ENCODE results near the gene CAPN5.
"Not testable (repeated sequence)": the region's sequence is repeated elsewhere in the genome, so short reads cannot be mapped to it uniquely, and the experiment has no call there.

Gene CAPN5
- 3.6 reads per million, percentile 14 among the genes with 10 or more reads in this experiment for total RNA-seq

DNA sequence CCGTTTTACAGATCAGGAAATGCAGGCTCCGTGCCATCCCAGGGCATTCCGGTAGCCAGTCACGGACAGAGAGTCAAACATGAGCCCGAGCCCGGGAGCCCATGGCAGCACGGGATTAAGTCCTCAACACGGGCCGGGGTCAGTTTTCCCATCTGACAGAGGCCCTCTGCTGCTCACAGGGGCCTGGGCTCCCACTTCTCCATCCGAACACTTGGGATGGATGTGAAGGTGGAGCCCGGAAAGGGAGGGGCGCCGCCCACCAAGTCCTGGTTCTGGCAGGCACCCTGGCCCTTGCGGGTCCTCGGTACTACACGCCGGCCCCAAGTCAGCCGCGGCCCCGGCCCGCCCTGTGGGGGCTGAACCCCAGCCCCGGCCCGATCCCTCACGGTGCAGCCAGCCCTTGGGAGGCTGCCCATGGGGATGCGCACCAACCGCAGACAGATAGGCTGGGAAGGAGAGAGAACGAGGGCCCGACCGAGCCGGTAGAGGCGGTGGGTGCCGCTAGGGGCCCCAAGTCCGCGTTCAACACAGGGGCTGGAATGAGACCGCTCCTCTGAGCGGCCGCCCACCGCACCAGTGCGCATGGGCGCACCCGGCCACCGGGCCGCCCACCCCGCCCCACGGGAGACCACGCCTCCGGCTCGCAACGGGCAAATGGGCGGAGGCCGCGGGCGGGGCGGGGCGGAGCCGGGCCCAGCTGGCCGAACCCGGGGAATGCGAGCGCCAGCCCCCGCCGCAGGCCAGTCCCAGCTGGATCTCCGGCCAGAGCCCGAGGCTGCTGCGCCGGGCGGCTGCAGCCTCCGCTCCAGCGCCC lies at the start of gene CAPN5:
Gene CAPN5, plus strand, starts transcription at position 743 of the 814 bp plus-strand sequence. CDS start 17,916 bp downstream, outside the sequence.
- DNase-seq, result peak; percentile 79

GRCh38 chr11:77018396-77018924 lies 48.3 kb upstream of the CAPN5 start:
- DNase-seq, result not testable (repeated sequence)

GRCh38 chr11:77019976-77020595 lies 46.7 kb upstream of the CAPN5 start:
- DNase-seq, result no peak

GRCh38 chr11:77020734-77021133 lies 46.0 kb upstream of the CAPN5 start:
- no peak for DNase-seq

DNA sequence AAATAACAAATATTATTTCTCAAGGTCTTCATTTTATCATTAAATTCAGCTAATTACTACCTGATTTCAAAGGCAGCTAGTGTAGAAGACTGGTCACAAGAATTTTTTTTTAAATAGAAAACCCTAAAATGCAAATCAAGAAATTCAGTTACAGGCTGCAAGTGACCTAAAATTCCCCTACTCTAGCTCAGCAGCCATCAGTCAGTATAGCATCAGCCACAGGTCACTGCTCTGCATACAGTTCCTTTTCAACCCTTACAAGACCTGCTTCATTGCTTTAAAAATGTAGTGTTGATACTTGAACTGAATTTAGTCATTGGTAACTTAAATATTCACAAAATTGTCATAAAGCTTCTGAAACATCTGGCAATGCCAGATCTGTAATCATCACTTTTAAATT lies 42.0 kb upstream of the CAPN5 start:
- no peak for DNase-seq

GRCh38 chr11:77026221-77026620 lies 40.5 kb upstream of the CAPN5 start:
- no peak for DNase-seq

DNA sequence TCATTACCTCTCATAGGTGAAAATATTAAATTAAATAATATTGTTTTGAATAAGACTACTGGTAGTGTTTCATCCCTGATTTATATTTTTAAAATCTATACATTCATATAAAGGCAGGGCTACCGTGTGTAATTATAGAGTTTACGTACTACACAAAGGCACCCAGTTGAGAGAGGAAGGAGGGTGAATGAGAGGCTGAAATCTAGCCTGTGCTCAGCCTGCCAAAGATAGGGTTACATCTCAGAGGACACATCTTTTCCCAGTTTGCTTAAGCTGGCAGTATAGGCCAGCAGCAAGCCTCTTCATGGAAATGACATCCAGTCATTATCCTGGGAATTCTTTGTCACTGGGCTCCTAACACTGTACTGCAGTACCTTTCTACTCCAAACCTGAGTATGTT lies 40.0 kb upstream of the CAPN5 start:
- DNase-seq, result no peak

GRCh38 chr11:77027275-77027674 lies 39.5 kb upstream of the CAPN5 start:
- no peak for DNase-seq

DNA sequence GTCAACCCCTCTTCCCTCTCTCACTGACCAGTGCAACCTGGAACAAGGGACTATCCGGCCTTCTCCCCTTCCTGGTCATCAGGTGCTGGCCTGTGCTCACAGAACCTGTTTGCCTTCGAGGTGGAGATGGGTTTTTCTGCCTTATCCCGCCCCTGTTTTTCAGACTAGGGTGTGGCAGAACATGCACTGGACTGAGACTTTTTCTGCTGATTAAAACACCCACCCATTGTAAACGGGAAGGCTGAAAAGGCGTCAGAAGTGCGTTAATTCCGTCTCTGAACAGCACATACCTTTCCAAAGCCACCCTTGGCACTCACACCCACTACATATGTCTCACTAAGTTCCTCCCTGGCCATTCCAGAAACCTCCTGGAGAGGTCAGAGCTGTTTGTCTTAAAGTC lies 36.9 kb upstream of the CAPN5 start:
- no peak for DNase-seq

DNA sequence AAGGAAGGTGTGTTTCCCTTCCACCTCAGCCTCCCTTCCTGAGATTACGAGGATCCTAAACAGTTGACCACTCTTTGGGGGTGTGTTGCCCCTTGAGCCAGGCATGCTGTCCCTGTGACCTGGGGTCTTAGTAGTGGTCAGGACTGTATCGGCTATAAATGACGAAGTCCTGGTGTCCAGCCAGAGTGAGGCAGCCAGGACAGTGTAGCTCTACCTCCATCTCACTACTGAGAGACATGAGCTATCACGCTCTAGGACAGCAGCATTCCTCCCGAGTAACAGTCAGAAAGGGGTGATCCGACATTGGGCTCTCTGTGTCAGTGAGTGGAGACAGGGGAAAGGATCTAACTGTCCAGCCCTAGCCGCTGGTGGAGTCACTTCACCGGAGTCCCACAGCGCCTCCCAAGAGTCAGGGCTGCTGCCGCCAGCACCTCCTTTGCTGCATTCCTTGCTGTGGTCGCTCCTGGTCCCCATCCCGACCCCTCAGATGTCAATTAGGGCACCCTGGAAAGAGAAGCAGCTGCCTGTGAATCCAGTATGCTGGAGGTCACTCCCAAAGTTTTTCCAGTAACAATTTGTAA lies 35.8 kb upstream of the CAPN5 start:
- DNase-seq, result no peak

- DNase-seq, result no peak
These were observed 35.2 kb upstream of the CAPN5 start for GRCh38 chr11:77031599-77031998.

GRCh38 chr11:77035039-77035438 lies 31.7 kb upstream of the CAPN5 start:
- DNase-seq, result no peak

GRCh38 chr11:77035580-77035979 lies 31.2 kb upstream of the CAPN5 start:
- DNase-seq, result no peak

- no peak for DNase-seq
These were observed 30.4 kb upstream of the CAPN5 start for GRCh38 chr11:77036398-77036797.

DNA sequence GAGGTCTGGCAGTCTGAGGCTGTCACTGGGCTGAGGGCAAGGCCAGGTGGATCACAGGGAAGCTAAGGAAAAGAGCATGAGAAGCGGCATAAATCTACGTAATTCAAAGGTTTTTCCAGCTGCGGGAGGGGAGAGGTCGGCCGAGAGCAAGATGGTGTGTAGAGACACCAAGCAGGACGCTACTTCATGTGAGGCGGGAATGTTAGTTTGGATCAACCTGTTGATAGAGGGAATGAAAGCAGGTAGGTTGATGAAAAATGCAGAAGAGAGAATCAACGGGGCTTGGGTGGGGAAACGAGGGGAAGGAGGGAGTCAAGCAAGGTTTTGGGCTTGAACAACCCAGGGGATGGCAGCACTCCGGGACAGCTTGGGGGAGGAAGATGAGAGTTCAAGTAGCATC lies 29.7 kb upstream of the CAPN5 start:
- DNase-seq, result no peak

GRCh38 chr11:77038029-77038824 lies 28.5 kb upstream of the CAPN5 start:
- DNase-seq, result no peak

- no peak for DNase-seq
These were observed 27.9 kb upstream of the CAPN5 start for GRCh38 chr11:77038825-77039326.

DNA sequence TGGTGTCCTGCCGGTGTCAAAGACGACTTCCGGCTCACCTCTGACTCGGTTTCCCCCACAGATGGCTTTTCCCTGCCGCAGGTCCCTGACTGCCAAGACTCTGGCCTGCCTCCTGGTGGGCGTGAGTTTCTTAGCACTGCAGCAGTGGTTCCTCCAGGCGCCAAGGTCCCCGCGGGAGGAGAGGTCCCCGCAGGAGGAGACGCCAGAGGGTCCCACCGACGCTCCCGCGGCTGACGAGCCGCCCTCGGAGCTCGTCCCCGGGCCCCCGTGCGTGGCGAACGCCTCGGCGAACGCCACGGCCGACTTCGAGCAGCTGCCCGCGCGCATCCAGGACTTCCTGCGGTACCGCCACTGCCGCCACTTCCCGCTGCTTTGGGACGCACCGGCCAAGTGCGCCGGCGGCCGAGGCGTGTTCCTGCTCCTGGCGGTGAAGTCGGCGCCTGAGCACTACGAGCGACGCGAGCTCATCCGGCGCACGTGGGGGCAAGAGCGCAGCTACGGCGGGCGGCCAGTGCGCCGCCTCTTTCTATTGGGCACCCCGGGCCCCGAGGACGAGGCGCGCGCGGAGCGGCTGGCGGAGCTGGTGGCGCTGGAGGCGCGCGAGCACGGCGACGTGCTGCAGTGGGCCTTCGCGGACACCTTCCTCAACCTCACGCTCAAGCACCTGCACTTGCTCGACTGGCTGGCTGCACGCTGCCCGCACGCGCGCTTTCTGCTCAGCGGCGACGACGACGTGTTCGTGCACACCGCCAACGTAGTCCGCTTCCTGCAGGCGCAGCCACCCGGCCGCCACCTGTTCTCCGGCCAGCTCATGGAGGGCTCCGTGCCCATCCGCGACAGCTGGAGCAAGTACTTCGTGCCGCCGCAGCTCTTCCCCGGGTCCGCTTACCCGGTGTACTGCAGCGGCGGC lies 27.0 kb upstream of the CAPN5 start:
- DNase-seq, result no peak

- no peak for DNase-seq
These were observed 26.4 kb upstream of the CAPN5 start for GRCh38 chr11:77040401-77040777.

GRCh38 chr11:77040889-77041288 lies 25.9 kb upstream of the CAPN5 start:
- no peak for DNase-seq

DNA sequence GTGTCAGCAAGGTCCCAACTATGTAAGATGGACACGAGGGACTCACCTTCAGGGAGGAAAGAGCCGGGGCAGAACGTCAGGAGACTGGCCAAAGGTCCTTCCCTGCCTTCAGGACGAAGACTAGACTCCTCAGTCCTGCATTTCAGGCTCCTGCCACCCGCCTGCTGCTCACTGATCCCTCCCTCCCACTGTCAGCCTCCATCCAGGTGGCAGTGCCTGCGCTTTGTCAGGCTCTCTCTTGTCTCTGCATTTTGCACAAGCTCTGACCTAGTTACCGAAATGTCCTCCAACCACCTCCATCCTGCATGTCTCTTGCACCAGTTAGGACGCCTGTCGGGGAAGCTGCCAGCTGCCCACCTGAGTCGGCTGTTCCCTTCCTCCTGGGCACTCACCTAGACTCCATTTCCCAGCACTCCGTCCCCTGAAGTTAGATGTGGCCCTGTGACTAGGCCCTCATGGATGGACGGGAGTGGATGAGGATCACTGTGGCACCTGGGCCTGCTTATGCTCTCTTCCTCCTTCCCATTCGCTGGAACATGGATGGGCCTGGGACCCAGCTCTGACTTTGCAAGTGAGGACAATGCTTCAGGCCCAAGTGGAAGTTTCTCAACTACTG lies 24.6 kb upstream of the CAPN5 start:
- DNase-seq, result no peak

Measured in effector CD4-positive, alpha-beta T cell (primary cell).